K562 (cell line): ENCODE data around the gene TMEM203. TPM values are rescaled to one million over a fixed set of nuclear protein-coding genes. Genes with fewer than 3 reads are reported as not detected.

ENCODE experiments used
- ASH1L ChIP-seq: fragments of 450-650 bp; IDR thresholded peaks from 2 replicates; pipeline ENCODE4 v1.6.1; 2018; ENCODE audit warnings: borderline replicate concordance, mild to moderate bottlenecking, low read depth; ENCODE audit not compliant: partially characterized antibody
- CAMTA2 ChIP-seq: fragments of 250-450 bp; sonication (Bioruptor Pico); conservative IDR thresholded peaks from 2 replicates; pipeline ENCODE4 v1.5.1; 2022
- CHCHD3 ChIP-seq: fragments of 250-450 bp; sonication (Bioruptor Pico); IDR thresholded peaks from 2 replicates; pipeline ENCODE4 v2.1.2; 2022; ENCODE audit warnings: mild to moderate bottlenecking
- CREM ChIP-seq: IDR thresholded peaks from 2 replicates; pipeline ENCODE4 v1.6.1; 2014; ENCODE audit warnings: antibody characterized with exemption, low read depth
- DDX20 ChIP-seq: fragments of 450-650 bp; IDR thresholded peaks from 2 replicates; pipeline ENCODE4 v1.6.1; 2016; ENCODE audit warnings: missing genetic modification characterization, low read depth, mild to moderate bottlenecking, missing compliant biosample characterization, moderate library complexity
- ETS2 ChIP-seq: IDR thresholded peaks from 2 replicates; pipeline ENCODE4 v1.6.1; 2016; ENCODE audit warnings: borderline replicate concordance, missing genetic modification characterization, mild to moderate bottlenecking, moderate library complexity, missing compliant biosample characterization; ENCODE audit not compliant: poor library complexity, severe bottlenecking
- GABPB1 ChIP-seq: sonication (generic); formaldehyde crosslinking; IDR thresholded peaks from 2 replicates; pipeline ENCODE4 v1.8.0; 2022; ENCODE audit warnings: mild to moderate bottlenecking, missing genetic modification reagents
- KAT7 ChIP-seq: sonication (generic); formaldehyde crosslinking; IDR thresholded peaks from 2 replicates; pipeline ENCODE4 v1.8.0; 2022; ENCODE audit warnings: missing genetic modification reagents, mild to moderate bottlenecking, borderline replicate concordance
- KLF6 ChIP-seq: fragments of 250-450 bp; sonication (Bioruptor Pico); IDR thresholded peaks from 2 replicates; pipeline ENCODE4 v1.4.0; 2020; ENCODE audit warnings: mild to moderate bottlenecking, moderate library complexity, borderline replicate concordance
- LARP7 ChIP-seq: fragments of 450-650 bp; IDR thresholded peaks from 2 replicates; pipeline ENCODE4 v1.6.1; 2016
- SPI1 ChIP-seq: IDR thresholded peaks from 2 replicates; pipeline ENCODE4 v1.6.1; 2011; ENCODE audit warnings: low read depth, low read length, control low read depth, borderline replicate concordance
- SRF ChIP-seq, 2 experiments: fragments of 250-450, 450-650 bp in 1 of 2; sonication (Bioruptor Pico) in 1 of 2; sonication (generic) in 1 of 2; formaldehyde crosslinking; IDR thresholded peaks; 2 replicates each; pipeline versions ENCODE4 v1.5.0 to v1.5.1; 2020 to 2022; ENCODE audit warnings: mild to moderate bottlenecking in 1 of 2, missing genetic modification reagents in 1 of 2
- ZNF140 ChIP-seq: fragments of 250-450 bp; sonication (Bioruptor Pico); IDR thresholded peaks from 2 replicates; pipeline ENCODE4 v1.8.0; 2021; ENCODE audit warnings: moderate library complexity, mild to moderate bottlenecking, inconsistent platforms
- ZNF311 ChIP-seq: fragments of 250-450 bp; sonication (Bioruptor Pico); IDR thresholded peaks from 2 replicates; pipeline ENCODE4 v1.4.0; 2020; ENCODE audit warnings: mild to moderate bottlenecking, moderate library complexity
- ZNF347 ChIP-seq: fragments of 450-650 bp; formaldehyde crosslinking; IDR thresholded peaks from 2 replicates; pipeline ENCODE4 v1.4.0; 2020; ENCODE audit warnings: low read depth, mild to moderate bottlenecking, moderate library complexity
- ZNF444 ChIP-seq: fragments of 250-450 bp; sonication (Bioruptor Pico); IDR thresholded peaks from 2 replicates; pipeline ENCODE4 v1.4.0; 2020; ENCODE audit warnings: mild to moderate bottlenecking, moderate library complexity
- polyA plus RNA-seq, 8 experiments: library from polyadenylated mRNA; depleted of rRNA in 4 of 8; stranded (reverse) in 5 of 8; unstranded in 3 of 8; fragments of >200 nt; fragmentation: Nextera tagmentation in 2 of 8; fragmentation: Illumina TruSeq in 1 of 8; extraction: Ambion mirVana in 2 of 8; extraction: Trizol in 1 of 8; gene quantifications; 2 replicates each; pipeline versions ENCODE4 v1.2.1 to v1.2.3, GENCODE V29; 2011 to 2014; ENCODE audit warnings: inconsistent platforms in 1 of 8, missing spikeins in 1 of 8
- total RNA-seq, 7 experiments: library from RNA; depleted of rRNA in 6 of 7; stranded (reverse); fragments of >200 nt in 6 of 7; fragmentation: Illumina TruSeq in 2 of 7; extraction: Trizol in 2 of 7; gene quantifications; 2 replicates each; pipeline versions ENCODE4 v1.2.1 to v1.2.3, GENCODE V29; 2011 to 2021; ENCODE audit warnings: low replicate concordance in 1 of 7
- TF ChIP-seq, protein P1 (sequence below): IDR thresholded peaks from 3 replicates; pipeline ENCODE4 v1.6.1; 2011; ENCODE audit warnings: borderline replicate concordance, mild to moderate bottlenecking; ENCODE audit not compliant: insufficient read length, insufficient read depth
- TF ChIP-seq, protein P2 (sequence below), 2 experiments: fragments of 250-450 bp in 1 of 2; fragments of 450-650 bp in 1 of 2; sonication (Bioruptor Pico) in 1 of 2; IDR thresholded peaks; 2 replicates each; pipeline versions ENCODE4 v1.6.1 to v1.8.0; 2016 to 2021; ENCODE audit warnings: mild to moderate bottlenecking in 2 of 2, moderate library complexity in 2 of 2, missing compliant biosample characterization in 1 of 2, missing genetic modification characterization in 1 of 2
- TF ChIP-seq, protein P3 (sequence below): sonication (generic); formaldehyde crosslinking; IDR thresholded peaks from 2 replicates; pipeline ENCODE4 v1.8.1; 2022; ENCODE audit warnings: missing genetic modification reagents
- TF ChIP-seq, protein P4 (sequence below): fragments of 150-350 bp; conservative IDR thresholded peaks from 2 replicates; pipeline ENCODE4 v1.6.1; 2014; ENCODE audit warnings: low read length
- TF ChIP-seq, protein P5 (sequence below): IDR thresholded peaks from 2 replicates; pipeline ENCODE4 v1.6.1; 2012; ENCODE audit warnings: low read depth, low read length, improper control_type of control experiment, borderline replicate concordance

The TMEM203 gene
- total and polyA plus RNA-seq, 9 of the 15 experiments (the other 6 are each of a cell fraction or from before 2014, with no cell fraction given): 8.8 to 59.5 (median 37.6) TPM

DNA sequence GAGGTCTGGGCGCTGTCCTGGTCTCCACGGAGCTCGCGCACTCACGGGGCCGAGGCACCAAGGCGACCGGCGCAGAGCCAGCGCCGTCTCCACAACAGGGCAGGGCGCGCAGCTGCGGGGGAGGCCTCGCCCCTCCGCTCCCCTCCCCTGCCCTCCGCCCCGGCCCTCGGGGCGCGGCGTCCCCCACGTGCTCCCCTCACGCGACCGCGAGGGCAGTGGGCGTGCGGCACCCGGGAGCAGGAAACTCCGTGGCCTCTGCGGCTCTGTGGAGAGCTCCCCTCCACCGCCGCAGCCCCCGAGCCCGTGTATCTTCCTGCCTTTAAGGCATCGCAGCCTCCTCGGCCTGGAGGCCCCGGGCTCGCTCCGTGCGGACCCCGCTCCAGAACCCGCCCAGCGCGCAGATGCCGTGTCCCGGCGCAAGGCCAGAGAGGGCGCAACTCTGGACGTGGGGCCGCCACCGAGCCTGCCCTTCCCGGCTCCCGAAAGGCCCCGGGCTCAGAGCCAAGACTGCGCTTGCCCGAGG, 34.9 kb upstream of the TMEM203 start (continued):
- TF ChIP-seq SPI1 (no peak), ETS2 (no peak), ZNF444 (no peak), KLF6 (CRISPR knock-in tag) (0 out of 2 replicates have a peak, but pooled peaks have one; percentile 48), ZNF140 (CRISPR knock-in tag) (no peak), DDX20 (tag) (no peak), KAT7 (peak; percentile 90; the same call in 1 of the 2 replicates), ASH1L (no peak), ZNF311 (0 out of 2 replicates have a peak, but pooled peaks have one; percentile 45), ZNF347 (CRISPR knock-in tag) (no peak), GABPB1 (peak; percentile 81), SRF (CRISPR knock-in tag; IDR thresholded peaks at IDR 0.05) (no peak), CHCHD3 (CRISPR knock-in tag) (no peak), CAMTA2 (CRISPR knock-in tag) (peak; percentile 80; the same call in 1 of the 2 replicates), CREM (peak; percentile 51), LARP7 (no peak)
- TF ChIP-seq, protein P1, sequence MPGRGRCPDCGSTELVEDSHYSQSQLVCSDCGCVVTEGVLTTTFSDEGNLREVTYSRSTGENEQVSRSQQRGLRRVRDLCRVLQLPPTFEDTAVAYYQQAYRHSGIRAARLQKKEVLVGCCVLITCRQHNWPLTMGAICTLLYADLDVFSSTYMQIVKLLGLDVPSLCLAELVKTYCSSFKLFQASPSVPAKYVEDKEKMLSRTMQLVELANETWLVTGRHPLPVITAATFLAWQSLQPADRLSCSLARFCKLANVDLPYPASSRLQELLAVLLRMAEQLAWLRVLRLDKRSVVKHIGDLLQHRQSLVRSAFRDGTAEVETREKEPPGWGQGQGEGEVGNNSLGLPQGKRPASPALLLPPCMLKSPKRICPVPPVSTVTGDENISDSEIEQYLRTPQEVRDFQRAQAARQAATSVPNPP: no peak
- TF ChIP-seq, protein P2, sequence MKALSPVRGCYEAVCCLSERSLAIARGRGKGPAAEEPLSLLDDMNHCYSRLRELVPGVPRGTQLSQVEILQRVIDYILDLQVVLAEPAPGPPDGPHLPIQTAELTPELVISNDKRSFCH (CRISPR knock-in tag; IDR thresholded peaks at IDR 0.05): no peak
- TF ChIP-seq, protein P2 (tag; IDR thresholded peaks at IDR 0.05): peak; percentile 91
- TF ChIP-seq, protein P3, sequence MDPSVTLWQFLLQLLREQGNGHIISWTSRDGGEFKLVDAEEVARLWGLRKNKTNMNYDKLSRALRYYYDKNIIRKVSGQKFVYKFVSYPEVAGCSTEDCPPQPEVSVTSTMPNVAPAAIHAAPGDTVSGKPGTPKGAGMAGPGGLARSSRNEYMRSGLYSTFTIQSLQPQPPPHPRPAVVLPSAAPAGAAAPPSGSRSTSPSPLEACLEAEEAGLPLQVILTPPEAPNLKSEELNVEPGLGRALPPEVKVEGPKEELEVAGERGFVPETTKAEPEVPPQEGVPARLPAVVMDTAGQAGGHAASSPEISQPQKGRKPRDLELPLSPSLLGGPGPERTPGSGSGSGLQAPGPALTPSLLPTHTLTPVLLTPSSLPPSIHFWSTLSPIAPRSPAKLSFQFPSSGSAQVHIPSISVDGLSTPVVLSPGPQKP: peak; percentile 30; the same call in 1 of the 2 replicates
- TF ChIP-seq, protein P4, sequence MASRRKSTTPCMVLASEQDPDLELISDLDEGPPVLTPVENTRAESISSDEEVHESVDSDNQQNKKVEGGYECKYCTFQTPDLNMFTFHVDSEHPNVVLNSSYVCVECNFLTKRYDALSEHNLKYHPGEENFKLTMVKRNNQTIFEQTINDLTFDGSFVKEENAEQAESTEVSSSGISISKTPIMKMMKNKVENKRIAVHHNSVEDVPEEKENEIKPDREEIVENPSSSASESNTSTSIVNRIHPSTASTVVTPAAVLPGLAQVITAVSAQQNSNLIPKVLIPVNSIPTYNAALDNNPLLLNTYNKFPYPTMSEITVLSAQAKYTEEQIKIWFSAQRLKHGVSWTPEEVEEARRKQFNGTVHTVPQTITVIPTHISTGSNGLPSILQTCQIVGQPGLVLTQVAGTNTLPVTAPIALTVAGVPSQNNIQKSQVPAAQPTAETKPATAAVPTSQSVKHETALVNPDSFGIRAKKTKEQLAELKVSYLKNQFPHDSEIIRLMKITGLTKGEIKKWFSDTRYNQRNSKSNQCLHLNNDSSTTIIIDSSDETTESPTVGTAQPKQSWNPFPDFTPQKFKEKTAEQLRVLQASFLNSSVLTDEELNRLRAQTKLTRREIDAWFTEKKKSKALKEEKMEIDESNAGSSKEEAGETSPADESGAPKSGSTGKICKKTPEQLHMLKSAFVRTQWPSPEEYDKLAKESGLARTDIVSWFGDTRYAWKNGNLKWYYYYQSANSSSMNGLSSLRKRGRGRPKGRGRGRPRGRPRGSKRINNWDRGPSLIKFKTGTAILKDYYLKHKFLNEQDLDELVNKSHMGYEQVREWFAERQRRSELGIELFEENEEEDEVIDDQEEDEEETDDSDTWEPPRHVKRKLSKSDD: no peak
- TF ChIP-seq, protein P5, sequence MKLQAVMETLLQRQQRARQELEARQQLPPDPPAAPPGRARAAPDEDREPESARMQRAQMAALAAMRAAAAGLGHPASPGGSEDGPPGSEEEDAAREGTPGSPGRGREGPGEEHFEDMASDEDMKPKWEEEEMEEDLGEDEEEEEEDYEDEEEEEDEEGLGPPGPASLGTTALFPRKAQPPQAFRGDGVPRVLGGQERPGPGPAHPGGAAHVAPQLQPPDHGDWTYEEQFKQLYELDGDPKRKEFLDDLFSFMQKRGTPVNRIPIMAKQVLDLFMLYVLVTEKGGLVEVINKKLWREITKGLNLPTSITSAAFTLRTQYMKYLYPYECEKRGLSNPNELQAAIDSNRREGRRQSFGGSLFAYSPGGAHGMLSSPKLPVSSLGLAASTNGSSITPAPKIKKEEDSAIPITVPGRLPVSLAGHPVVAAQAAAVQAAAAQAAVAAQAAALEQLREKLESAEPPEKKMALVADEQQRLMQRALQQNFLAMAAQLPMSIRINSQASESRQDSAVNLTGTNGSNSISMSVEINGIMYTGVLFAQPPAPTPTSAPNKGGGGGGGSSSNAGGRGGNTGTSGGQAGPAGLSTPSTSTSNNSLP: no peak
